ENCODE measurements around the gene FOXP1.

FOXP1 gene

DNA sequence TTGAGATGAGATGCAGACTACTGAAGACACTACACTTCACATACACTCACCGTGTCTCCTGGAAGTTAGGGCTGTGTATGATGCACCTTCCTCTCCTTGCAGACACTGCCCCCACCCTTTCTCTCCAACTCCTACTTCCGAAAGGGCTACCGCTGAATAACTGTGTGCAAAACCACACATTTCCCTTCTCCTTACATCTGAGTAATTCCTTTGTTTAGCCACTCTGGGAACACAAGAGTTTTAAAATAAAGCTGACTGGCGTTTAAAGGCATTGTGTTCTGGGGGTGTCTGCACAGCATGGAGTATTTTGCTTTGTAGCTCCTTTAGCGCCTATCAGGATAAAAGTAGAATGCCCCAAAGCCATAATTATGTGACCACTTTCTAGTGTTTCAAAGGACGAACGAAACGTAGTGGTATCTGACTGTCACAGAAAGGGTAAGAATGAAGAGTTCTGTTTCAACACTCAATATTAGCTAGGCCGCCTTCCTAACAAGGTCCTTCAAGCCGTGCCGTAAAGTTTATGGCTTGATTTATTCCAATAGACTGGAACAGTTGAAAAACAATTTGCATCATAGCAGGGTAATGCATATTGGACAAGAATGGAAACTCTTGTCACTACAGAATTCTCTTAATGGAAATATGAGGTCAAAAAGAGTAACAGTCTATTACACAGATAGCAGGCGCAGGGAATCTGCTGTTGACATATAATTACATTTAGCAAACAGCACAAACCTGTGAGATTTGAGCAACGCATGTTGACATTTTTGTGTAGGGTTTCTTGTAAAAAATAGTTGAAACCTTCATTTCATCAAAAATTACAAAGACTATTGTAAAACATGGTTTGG is 619.9 kb downstream of the FOXP1 start:
- no peak for TF ChIP-seq ARNTL (CRISPR knock-in tag; IDR thresholded peaks at IDR 0.05; ENCODE audit: borderline replicate concordance, low read depth)
- no peak for ATAC-seq

- ATAC-seq, result no peak
- no peak for TF ChIP-seq CREB5 (CRISPR knock-in tag; IDR thresholded peaks at IDR 0.05; ENCODE audit: low read depth)
- no peak for TF ChIP-seq BACH2 (CRISPR knock-in tag; IDR thresholded peaks at IDR 0.05; ENCODE audit: borderline replicate concordance)
- no peak for TF ChIP-seq ZFP30 (CRISPR knock-in tag; IDR thresholded peaks at IDR 0.05)
- TF ChIP-seq ZNF70 (CRISPR knock-in tag; IDR thresholded peaks at IDR 0.05), result no peak
- TF ChIP-seq TSHZ2 (CRISPR knock-in tag; IDR thresholded peaks at IDR 0.05), result no peak
- TF ChIP-seq TCF4 (CRISPR knock-in tag; IDR thresholded peaks at IDR 0.05; ENCODE audit: borderline replicate concordance), result no peak
- TF ChIP-seq ESRRG (CRISPR knock-in tag; IDR thresholded peaks at IDR 0.05), result no peak
- no peak for TF ChIP-seq CSDC2 (CRISPR knock-in tag; IDR thresholded peaks at IDR 0.05)
- no peak for TF ChIP-seq TOX (CRISPR knock-in tag; IDR thresholded peaks at IDR 0.05; ENCODE audit: borderline replicate concordance)
- no peak for TF ChIP-seq PPARA (CRISPR knock-in tag; IDR thresholded peaks at IDR 0.05; ENCODE audit: borderline replicate concordance)
- no peak for TF ChIP-seq GLIS3 (CRISPR knock-in tag; IDR thresholded peaks at IDR 0.05)
- no peak for TF ChIP-seq ISL1 (CRISPR knock-in tag; IDR thresholded peaks at IDR 0.05)
These were observed 623.8 kb downstream of the FOXP1 start for GRCh38 chr3:70959506-70960291.

DNA sequence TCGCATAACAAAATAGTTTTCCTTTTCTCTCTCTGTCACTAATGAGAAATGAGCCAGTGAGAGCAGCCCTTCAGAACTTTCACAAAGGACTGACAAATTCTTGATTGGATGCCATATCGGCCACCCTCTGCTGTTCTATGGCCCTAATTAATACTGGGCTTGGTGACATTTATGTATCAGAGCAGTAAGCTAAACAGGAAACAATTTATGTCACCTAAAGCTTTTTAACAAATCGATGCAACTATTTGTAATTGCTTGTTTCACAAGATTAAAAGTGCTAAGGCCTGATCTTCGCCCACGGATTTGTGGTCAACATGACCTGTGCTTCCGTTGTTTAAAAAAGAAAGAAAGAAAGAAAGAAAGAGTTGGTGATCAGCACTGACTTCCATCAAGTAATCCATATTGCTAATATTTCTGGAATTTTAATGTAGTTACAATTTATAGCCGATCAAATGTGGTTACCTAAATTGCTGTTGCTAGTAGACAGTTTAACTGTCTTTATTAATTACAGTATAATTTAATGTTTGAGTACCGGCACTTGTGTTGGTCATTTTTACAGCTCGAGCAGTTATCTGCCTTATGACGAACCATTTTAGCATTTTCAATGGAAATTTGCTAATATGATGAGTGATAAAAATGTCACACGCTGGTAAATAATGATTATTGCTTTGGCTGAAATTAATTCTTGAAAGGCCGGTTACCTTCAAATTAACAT is 631.3 kb downstream of the FOXP1 start:
- TF ChIP-seq GLIS3 (CRISPR knock-in tag; IDR thresholded peaks at IDR 0.05), result no peak
- no peak for TF ChIP-seq SNAI2 (CRISPR knock-in tag; IDR thresholded peaks at IDR 0.05)
- TF ChIP-seq TSHZ2 (CRISPR knock-in tag; IDR thresholded peaks at IDR 0.05), result no peak
- no peak for TF ChIP-seq RARB (CRISPR knock-in tag; IDR thresholded peaks at IDR 0.05)
- no peak for TF ChIP-seq ZFP30 (CRISPR knock-in tag; IDR thresholded peaks at IDR 0.05)
- TF ChIP-seq TOX (CRISPR knock-in tag; IDR thresholded peaks at IDR 0.05; ENCODE audit: borderline replicate concordance), result no peak
- no peak for TF ChIP-seq ARNTL (CRISPR knock-in tag; IDR thresholded peaks at IDR 0.05; ENCODE audit: borderline replicate concordance, low read depth)
- TF ChIP-seq TCF4 (CRISPR knock-in tag; IDR thresholded peaks at IDR 0.05; ENCODE audit: borderline replicate concordance), result no peak
- TF ChIP-seq, protein P1, sequence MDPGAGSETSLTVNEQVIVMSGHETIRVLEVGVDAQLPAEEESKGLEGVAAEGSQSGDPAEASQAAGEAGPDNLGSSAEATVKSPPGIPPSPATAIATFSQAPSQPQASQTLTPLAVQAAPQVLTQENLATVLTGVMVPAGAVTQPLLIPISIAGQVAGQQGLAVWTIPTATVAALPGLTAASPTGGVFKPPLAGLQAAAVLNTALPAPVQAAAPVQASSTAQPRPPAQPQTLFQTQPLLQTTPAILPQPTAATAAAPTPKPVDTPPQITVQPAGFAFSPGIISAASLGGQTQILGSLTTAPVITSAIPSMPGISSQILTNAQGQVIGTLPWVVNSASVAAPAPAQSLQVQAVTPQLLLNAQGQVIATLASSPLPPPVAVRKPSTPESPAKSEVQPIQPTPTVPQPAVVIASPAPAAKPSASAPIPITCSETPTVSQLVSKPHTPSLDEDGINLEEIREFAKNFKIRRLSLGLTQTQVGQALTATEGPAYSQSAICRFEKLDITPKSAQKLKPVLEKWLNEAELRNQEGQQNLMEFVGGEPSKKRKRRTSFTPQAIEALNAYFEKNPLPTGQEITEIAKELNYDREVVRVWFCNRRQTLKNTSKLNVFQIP (CRISPR knock-in tag; IDR thresholded peaks at IDR 0.05; ENCODE audit: borderline replicate concordance, low read depth), result no peak
- TF ChIP-seq OSR1 (CRISPR knock-in tag; IDR thresholded peaks at IDR 0.05), result no peak
- TF ChIP-seq ZNF70 (CRISPR knock-in tag; IDR thresholded peaks at IDR 0.05), result no peak
- TF ChIP-seq ESRRG (CRISPR knock-in tag; IDR thresholded peaks at IDR 0.05), result no peak
- TF ChIP-seq ZFP3 (CRISPR knock-in tag; IDR thresholded peaks at IDR 0.05), result no peak
- no peak for TF ChIP-seq CSDC2 (CRISPR knock-in tag; IDR thresholded peaks at IDR 0.05)
- ATAC-seq, result no peak

All from SK-N-SH treated with all-trans-retinoic acid at 6 μM for 48 hours (cell line).